GM12874 (cell line): ENCODE results near the gene CREM.

Experiments
- TF ChIP-seq, protein P1 (sequence below): IDR thresholded peaks from 2 replicates; pipeline ENCODE4 v1.5.1; 2011; ENCODE audit warnings: low read depth, mild to moderate bottlenecking, control low read depth, low read length, moderate library complexity; ENCODE audit not compliant: insufficient read depth

The CREM gene

DNA sequence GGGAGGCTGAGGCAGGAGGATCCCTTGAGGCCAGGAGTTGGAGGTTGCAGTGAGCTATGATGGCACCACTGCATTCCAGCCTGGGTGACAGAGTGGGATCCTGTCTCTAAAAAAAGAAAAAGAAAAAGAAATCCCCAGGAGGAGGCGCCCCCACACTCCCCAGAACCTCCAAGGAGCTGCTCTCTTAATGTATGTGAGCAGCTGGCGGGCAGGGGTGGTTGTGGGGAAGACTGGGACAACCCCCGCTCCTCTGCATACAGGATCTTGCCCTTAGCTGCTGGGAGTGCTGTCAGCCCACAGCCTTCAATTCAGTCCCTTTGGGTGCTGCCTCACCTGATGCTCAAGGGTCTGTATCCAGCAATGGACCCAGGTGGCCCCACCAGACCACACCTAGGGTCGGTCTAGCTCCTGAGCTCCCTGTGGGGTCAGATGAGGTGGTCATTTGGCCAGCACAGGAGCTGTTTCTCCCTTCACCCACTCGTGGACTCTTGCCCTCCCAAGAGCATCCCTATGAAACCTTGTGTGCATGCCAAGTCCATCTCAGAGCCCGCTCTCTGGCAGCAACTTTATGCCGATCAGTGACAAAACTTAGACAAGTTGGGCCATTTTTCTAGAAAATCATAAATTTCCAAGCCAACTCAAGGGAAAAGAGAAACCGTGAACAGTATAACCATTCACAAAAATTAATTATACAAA lies 97.5 kb downstream of the CREM start:
- TF ChIP-seq, protein P1, sequence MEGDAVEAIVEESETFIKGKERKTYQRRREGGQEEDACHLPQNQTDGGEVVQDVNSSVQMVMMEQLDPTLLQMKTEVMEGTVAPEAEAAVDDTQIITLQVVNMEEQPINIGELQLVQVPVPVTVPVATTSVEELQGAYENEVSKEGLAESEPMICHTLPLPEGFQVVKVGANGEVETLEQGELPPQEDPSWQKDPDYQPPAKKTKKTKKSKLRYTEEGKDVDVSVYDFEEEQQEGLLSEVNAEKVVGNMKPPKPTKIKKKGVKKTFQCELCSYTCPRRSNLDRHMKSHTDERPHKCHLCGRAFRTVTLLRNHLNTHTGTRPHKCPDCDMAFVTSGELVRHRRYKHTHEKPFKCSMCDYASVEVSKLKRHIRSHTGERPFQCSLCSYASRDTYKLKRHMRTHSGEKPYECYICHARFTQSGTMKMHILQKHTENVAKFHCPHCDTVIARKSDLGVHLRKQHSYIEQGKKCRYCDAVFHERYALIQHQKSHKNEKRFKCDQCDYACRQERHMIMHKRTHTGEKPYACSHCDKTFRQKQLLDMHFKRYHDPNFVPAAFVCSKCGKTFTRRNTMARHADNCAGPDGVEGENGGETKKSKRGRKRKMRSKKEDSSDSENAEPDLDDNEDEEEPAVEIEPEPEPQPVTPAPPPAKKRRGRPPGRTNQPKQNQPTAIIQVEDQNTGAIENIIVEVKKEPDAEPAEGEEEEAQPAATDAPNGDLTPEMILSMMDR = no peak

DNA sequence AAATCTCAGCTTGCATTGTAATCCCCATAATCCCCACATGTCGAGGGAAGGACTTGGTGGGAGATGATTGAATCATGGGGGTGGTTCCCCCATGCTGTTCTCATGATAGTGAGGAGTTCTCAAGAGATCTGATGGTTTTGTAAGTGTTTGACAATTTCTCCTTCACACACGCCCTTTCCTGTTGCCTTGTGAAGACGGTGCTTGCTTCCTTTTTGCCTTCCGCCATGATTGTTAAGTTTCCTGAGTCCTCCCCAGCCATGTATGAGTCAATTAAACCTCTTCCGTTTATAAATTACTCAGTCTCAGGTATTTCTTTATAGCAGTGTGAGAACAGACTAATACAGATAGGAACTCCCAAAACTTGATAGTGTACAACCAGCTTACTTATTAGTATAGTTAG lies 98.6 kb downstream of the CREM start:
- TF ChIP-seq, protein P1 = no peak

DNA sequence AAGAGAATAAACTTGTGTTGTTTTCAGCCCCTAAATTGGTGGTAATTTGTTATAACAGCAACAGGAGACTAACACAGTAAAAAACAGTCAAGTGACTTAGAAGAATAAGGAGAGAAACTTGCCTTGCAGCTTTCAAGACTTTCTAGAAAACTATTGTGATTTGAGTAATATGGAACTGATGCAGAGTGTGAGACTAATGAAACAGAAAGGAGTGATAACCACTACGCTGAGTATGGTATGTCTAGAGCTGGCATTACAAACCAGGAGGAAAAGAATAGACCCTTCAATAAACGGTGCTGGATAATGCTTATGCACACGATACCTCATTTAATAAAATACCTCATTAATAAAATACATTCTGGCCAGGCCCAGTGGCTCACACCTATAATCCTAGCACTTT lies 99.9 kb downstream of the CREM start:
- TF ChIP-seq, protein P1 = no peak

DNA sequence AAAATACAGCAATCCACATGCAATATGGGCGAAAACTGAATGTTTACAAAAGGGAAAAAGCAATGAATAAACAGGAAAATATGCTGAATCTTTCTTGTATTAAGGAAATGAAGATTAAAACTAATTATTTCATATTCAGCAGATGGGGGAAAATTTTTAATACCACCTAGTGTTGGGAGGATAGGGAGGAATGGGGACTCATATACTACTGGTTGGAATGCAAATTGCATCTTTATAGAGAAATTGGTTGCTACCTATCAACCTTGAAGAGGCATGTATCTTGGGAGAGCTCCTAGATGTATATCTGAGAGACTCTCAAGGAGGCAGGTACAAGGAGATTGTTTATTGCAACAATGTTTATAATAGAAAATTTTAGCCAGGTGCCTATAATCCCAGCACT lies 101.4 kb downstream of the CREM start:
- TF ChIP-seq, protein P1 = no peak

DNA sequence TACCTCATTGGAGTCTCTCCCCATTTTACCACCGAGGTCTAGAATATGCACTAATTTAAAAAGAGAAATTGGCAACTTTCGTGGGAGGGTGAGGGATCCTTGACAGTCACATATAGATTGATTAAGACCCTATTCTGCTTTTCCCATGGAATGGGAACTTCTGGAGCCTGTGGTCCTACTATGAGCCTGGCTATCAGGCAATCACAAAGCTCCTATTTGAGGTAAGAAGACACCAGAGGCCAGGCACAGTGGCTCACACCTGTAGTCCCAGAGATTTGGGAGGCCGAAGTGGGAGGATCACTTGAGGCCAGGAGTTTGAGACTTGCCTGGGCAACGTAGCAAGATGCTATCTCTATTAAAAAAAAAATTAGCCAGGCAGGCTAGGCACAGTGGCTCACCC lies 105.0 kb downstream of the CREM start:
- TF ChIP-seq, protein P1 = no peak

DNA sequence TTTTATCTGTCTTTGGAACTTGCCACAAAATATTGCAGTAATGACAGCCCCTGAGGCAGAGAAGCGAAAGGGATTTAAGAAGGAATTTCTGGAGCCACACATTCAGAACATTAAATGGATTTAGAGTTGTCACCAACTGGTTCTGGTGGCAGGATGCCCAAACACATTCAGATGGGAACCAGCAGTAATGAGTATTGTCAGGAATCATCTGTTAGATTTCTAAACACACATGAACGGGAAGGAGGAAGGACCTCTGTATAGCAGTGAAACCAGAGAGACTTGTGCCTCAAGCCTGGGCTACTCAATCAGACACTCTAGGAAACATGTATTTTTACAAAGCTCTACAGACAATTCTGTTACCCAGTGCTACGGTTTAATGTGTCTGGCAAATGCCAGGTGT lies 105.9 kb downstream of the CREM start:
- TF ChIP-seq, protein P1 = no peak

DNA sequence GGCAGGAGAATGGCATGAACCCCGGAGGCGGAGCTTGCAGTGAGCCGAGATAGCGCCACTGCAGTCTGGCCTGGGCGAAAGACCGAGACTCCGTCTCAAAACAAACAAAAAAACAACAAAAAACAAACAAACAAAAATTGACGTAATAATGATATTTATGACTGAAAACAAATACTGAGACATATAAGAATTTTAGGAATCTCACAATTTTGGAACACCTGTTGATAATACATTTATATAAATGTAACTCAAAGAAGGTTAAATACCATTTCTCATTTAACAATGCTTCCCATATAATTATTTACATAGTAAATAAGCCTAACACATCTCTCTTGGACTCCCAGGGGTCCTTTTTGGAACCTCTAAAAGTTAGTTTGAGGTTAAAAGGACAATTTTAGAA lies 107.4 kb downstream of the CREM start:
- TF ChIP-seq, protein P1 = no peak

DNA sequence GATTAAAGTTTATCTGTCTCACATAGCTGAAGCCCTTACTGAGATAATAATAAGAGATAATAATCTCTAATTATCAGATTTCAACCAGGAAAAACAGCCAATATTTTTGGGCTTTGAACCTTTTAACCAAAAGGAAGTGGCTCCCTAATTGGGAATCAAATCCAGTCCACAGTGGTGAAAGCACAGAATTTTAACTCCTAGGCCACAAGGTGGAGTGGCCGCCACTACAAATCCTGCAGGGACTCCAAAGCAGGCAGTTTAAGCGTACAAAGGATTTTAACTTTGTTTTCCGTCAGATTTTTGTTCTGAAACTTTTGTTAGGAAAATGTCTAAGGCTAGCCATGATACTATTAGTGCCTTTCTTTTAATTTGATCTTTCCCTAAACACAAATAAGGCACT lies 110.1 kb downstream of the CREM start:
- TF ChIP-seq, protein P1 = no peak
